BE2C (cell line): ENCODE data around the gene SFMBT2.

Source experiments
- DNase-seq: peaks from one replicate; pipeline ENCODE4 v3.0.0-alpha.2; 2020
- H3K27me3 ChIP-seq: fragments of 250-450 bp; sonication (Bioruptor Pico); 2 replicates; pipeline ENCODE4 v1.5.1; 2020; ENCODE audit warnings: mild to moderate bottlenecking
- H3K36me3 ChIP-seq: fragments of 250-450 bp; sonication (Bioruptor Pico); 2 replicates; pipeline ENCODE4 v1.5.1; 2020; ENCODE audit warnings: mild to moderate bottlenecking
- H3K4me1 ChIP-seq: fragments of 250-450 bp; sonication (Bioruptor Pico); 2 replicates; pipeline ENCODE4 v1.5.1; 2020
- H3K4me3 ChIP-seq: 2 replicates; pipeline ENCODE4 v1.5.1; 2011; ENCODE audit warnings: low read depth, low read length
- H3K9me3 ChIP-seq: fragments of 250-450 bp; sonication (Bioruptor Pico); 2 replicates; pipeline ENCODE4 v1.5.1; 2020
- CTCF ChIP-seq: IDR thresholded peaks from 2 replicates; pipeline ENCODE4 v1.5.1; 2012; ENCODE audit warnings: mild to moderate bottlenecking, low read depth, low read length

The SFMBT2 gene

GRCh38 chr10:7338469-7338868, 72.4 kb downstream of the SFMBT2 start:
- Histone ChIP-seq H3K4me1 (peaks cover 17% of the 10 kb centered on the region), H3K4me3 (no peak overlapping the region), H3K36me3 (peaks cover 5% of the 10 kb centered on the region; the same call in 1 of the 2 replicates), H3K27me3 (no peaks in the 10 kb centered on the region), H3K9me3 (no peaks in the 10 kb centered on the region)
- no peak for DNase-seq
- TF ChIP-seq CTCF: no peak

DNA sequence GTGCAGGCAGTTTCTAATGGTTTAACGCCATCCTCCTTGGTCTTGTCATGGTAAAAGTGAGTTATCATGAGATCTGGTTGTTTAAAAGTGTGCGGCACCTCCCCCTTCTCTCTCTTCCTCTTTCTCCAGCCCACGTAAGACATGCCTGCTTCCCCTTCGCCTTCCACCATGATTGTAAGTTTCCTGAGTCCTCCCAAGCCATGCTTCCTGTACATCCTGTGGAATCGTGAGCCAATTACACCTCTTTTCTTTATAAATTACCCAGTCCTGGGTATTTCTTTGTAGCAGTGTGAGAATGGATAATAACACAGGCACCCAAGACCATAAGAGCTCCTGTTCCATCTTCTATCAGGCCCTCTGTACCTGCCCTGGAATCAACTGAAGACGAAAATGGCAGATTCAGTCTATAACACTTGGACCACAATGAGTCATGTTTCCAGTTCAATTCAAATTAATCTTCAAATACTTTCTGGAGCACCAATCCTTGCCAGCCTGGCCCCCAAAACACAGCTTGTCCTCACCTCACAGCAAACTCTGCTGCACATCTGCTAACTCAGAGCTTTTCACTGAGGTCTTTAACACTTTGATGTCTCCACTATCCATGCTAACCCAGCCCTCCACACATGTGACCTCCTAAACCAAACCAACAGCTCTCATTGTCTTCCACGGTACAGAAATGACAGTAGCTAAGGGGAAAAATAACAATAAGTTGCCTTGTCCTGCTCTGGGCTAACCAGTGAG, 73.2 kb downstream of the SFMBT2 start:
- Histone ChIP-seq H3K4me3 (no peak overlapping the region), H3K4me1 (peaks cover 17% of the 10 kb centered on the region), H3K9me3 (no peaks in the 10 kb centered on the region), H3K27me3 (no peaks in the 10 kb centered on the region), H3K36me3 (no peaks in the 10 kb centered on the region)
- no peak for TF ChIP-seq CTCF
- DNase-seq: no peak

- no peaks in the 10 kb centered on the region for H3K9me3 ChIP-seq
- peaks cover 17% of the 10 kb centered on the region for H3K4me1 ChIP-seq
- no peak for DNase-seq
- H3K4me3 ChIP-seq: no peak overlapping the region
- no peak for TF ChIP-seq CTCF
- H3K36me3 ChIP-seq: no peaks in the 10 kb centered on the region
- no peaks in the 10 kb centered on the region for H3K27me3 ChIP-seq
These were observed 74.9 kb downstream of the SFMBT2 start for GRCh38 chr10:7335977-7336376.

GRCh38 chr10:7334642-7334964, 76.2 kb downstream of the SFMBT2 start:
- no peak for TF ChIP-seq CTCF
- Histone ChIP-seq H3K4me1 (peaks cover 17% of the 10 kb centered on the region), H3K4me3 (peak overlapping the region; percentile 36; the same call in 1 of the 2 replicates), H3K36me3 (no peaks in the 10 kb centered on the region), H3K9me3 (no peaks in the 10 kb centered on the region), H3K27me3 (no peaks in the 10 kb centered on the region)
- peak; percentile 25 for DNase-seq

GRCh38 chr10:7333961-7334641, 76.7 kb downstream of the SFMBT2 start:
- Histone ChIP-seq H3K9me3 (no peaks in the 10 kb centered on the region), H3K4me1 (peaks cover 17% of the 10 kb centered on the region), H3K27me3 (no peaks in the 10 kb centered on the region), H3K36me3 (no peaks in the 10 kb centered on the region), H3K4me3 (peak overlapping the region; percentile 36)
- peak; percentile 74 for DNase-seq
- no peak for TF ChIP-seq CTCF

DNA sequence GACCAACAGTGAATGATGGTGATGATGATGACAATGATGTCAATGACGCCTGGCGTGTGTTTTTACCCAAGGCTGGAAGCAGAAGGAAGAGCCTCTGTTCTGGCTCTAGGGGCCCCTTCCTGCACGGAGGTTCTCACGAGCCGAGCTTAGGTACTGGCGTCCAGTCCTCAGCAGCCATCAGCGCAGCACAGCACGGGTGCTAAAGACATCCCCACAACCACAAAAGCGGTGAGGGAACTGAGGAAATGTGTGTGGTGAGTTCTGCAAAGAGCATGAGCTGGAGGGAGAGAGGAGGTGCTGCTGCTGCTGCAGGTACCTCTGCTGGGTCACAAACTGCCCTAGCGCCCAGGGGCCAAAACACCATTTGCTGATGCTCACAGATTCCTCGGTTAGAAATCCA, 81.6 kb downstream of the SFMBT2 start:
- no peak for DNase-seq
- TF ChIP-seq CTCF: no peak

More for the DNA sequence above, 81.6 kb downstream of the SFMBT2 start:
- no peaks in the 10 kb centered on the region; the same call in 1 of the 2 replicates for H3K9me3 ChIP-seq
- no peaks in the 10 kb centered on the region for H3K36me3 ChIP-seq
- H3K27me3 ChIP-seq: no peaks in the 10 kb centered on the region
- peaks cover 7% of the 10 kb centered on the region for H3K4me1 ChIP-seq
- no peak overlapping the region for H3K4me3 ChIP-seq
